DOHH2 (cell line): ENCODE results near the gene ARMH2.

Experiments
- EZH2phosphoT487 ChIP-seq: fragments of 200-600 bp; sonication (generic); IDR thresholded peaks from 2 replicates; pipeline ENCODE4 v1.6.1; 2017; ENCODE audit warnings: borderline replicate concordance, mild to moderate bottlenecking, antibody characterized with exemption, low read length, moderate library complexity, mixed read lengths
- TF ChIP-seq, protein P1 (sequence below): fragments of 200-600 bp; sonication (generic); IDR thresholded peaks from one replicate; pipeline ENCODE4 v1.5.1; 2014; ENCODE audit warnings: antibody characterized with exemption, mild to moderate bottlenecking, low read depth, low read length; ENCODE audit not compliant: poor library complexity, severe bottlenecking

DNA sequence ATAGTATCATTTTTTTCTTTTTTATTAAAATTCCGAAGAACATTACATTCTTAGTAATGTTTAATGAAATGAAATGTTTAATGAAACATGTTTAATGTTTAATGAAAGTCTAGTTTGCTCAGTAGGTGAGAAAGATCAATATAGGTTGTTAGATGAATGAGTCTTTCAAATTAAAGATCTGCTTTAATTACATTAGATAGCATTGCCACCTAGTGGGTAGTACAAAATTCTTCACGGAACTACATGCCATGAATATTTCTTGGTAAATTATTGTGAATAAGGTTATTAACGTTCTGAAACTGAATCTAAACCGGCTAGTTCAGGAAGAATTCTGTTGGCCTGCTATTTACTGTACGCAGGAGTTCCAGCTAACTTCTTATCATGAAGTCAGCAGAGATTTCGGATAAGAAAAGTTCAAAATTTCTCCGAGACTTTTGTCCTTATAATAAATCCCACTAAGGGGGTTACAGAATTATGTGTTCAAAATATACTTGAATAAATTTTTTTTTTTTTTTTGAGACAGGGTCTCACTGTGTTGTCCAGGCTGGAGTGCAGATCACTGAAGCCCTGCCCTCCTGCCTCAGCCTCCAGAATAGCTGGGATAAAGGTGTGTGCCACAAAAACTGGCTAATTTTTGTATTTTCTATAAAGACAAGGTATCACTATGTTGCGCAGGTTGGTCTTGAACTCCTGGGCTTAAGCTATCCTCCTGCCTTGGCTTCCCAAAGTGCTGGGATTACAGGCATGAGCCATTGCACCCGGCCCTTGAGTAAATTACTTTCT, 31.8 kb downstream of the ARMH2 start:
- TF ChIP-seq, protein P1, sequence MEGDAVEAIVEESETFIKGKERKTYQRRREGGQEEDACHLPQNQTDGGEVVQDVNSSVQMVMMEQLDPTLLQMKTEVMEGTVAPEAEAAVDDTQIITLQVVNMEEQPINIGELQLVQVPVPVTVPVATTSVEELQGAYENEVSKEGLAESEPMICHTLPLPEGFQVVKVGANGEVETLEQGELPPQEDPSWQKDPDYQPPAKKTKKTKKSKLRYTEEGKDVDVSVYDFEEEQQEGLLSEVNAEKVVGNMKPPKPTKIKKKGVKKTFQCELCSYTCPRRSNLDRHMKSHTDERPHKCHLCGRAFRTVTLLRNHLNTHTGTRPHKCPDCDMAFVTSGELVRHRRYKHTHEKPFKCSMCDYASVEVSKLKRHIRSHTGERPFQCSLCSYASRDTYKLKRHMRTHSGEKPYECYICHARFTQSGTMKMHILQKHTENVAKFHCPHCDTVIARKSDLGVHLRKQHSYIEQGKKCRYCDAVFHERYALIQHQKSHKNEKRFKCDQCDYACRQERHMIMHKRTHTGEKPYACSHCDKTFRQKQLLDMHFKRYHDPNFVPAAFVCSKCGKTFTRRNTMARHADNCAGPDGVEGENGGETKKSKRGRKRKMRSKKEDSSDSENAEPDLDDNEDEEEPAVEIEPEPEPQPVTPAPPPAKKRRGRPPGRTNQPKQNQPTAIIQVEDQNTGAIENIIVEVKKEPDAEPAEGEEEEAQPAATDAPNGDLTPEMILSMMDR: peak; percentile 50
- no peak for TF ChIP-seq EZH2phosphoT487
